ENCODE data around the gene SYT1.

- TF ChIP-seq CTCF (IDR thresholded peaks at IDR 0.05) (no peak), EP300 (IDR thresholded peaks at IDR 0.05) (no peak)
These were observed 501.8 kb downstream of the SYT1 start for GRCh38 chr12:79366374-79366773.

All from sigmoid colon (tissue), 4 donors.